Keratinocyte (primary cell): Measurements from ENCODE around the gene SLC35B2. TPM values are rescaled to one million over a fixed set of nuclear protein-coding genes. Genes with fewer than 3 reads are reported as not detected.

Experiments used
- DNase-seq: peaks from one replicate; pipeline ENCODE4 v3.0.0-alpha.2; 2011; ENCODE audit warnings: low read depth, missing footprints, low spot score
- FAIRE-seq: peaks from 2 replicates; lab custom pipeline; 2011; peaks lifted over from hg19 to GRCh38; lab: Jason Lieb, UNC
- H2AFZ ChIP-seq: 2 replicates; pipeline ENCODE4 v1.6.0; 2012; ENCODE audit warnings: low read length, control low read depth, inconsistent platforms; ENCODE audit not compliant: control insufficient read depth
- H3K27ac ChIP-seq: 2 replicates; pipeline ENCODE4 v1.5.1; 2011; ENCODE audit warnings: low read length; ENCODE audit not compliant: control insufficient read depth, insufficient read depth
- H3K27me3 ChIP-seq: 3 replicates; pipeline ENCODE4 v1.6.0; 2011; ENCODE audit warnings: low read length; ENCODE audit not compliant: control insufficient read depth, insufficient read depth; ENCODE audit errors: extremely low read depth
- H3K36me3 ChIP-seq, 2 experiments: 2 replicates in 1 of 2; 3 replicates in 1 of 2; pipeline ENCODE4 v1.5.1; 2011; ENCODE audit warnings: low read length in 2 of 2, mild to moderate bottlenecking in 1 of 2; ENCODE audit not compliant: control insufficient read depth in 2 of 2, insufficient read depth in 2 of 2; ENCODE audit errors: extremely low read depth in 1 of 2
- H3K4me1 ChIP-seq: 3 replicates; pipeline ENCODE4 v1.5.1; 2011; ENCODE audit warnings: low read length; ENCODE audit not compliant: control insufficient read depth, insufficient read depth; ENCODE audit errors: extremely low read depth
- H3K4me2 ChIP-seq: 3 replicates; pipeline ENCODE4 v1.6.0; 2011; ENCODE audit warnings: low read depth, low read length; ENCODE audit not compliant: control insufficient read depth, insufficient read depth; ENCODE audit errors: extremely low read depth
- H3K4me3 ChIP-seq, 3 experiments: fragments of 200-600 bp in 1 of 3; sonication (generic) in 1 of 3; 2 replicates in 2 of 3; 3 replicates in 1 of 3; pipeline ENCODE4 v1.5.1; 2011 to 2016; ENCODE audit warnings: low read length in 3 of 3, mild to moderate bottlenecking in 3 of 3, control low read depth in 2 of 3, inconsistent platforms in 1 of 3, low read depth in 1 of 3, mixed read lengths in 1 of 3, mixed run types in 1 of 3, moderate library complexity in 1 of 3; ENCODE audit not compliant: control insufficient read depth in 2 of 3, insufficient read depth in 2 of 3; ENCODE audit errors: extremely low read depth in 1 of 3
- H3K79me2 ChIP-seq: 2 replicates; pipeline ENCODE4 v1.6.0; 2012; ENCODE audit warnings: low read length; ENCODE audit not compliant: control insufficient read depth, insufficient read depth
- H3K9ac ChIP-seq: 3 replicates; pipeline ENCODE4 v1.6.0; 2011; ENCODE audit warnings: low read length; ENCODE audit not compliant: control insufficient read depth, insufficient read depth; ENCODE audit errors: extremely low read depth
- H3K9me1 ChIP-seq: 3 replicates; pipeline ENCODE4 v1.6.0; 2011; ENCODE audit warnings: low read length; ENCODE audit not compliant: control insufficient read depth, insufficient read depth; ENCODE audit errors: extremely low read depth
- H3K9me3 ChIP-seq: 2 replicates; pipeline ENCODE4 v1.5.1; 2012; ENCODE audit warnings: low read depth, low read length; ENCODE audit not compliant: control insufficient read depth
- H4K20me1 ChIP-seq: 3 replicates; pipeline ENCODE4 v1.6.0; 2011; ENCODE audit warnings: low read length; ENCODE audit not compliant: control insufficient read depth, insufficient read depth; ENCODE audit errors: extremely low read depth
- CTCF ChIP-seq, 3 experiments: IDR thresholded peaks in 1 of 3; conservative IDR thresholded peaks in 1 of 3; optimal IDR thresholded peaks in 1 of 3; 2 replicates in 2 of 3; 3 replicates in 1 of 3; pipeline versions ENCODE3 to v1.5.1; 2011; ENCODE audit warnings: low read length in 3 of 3, mild to moderate bottlenecking in 3 of 3, moderate library complexity in 2 of 3, control low read depth in 1 of 3, inconsistent platforms in 1 of 3; ENCODE audit not compliant: insufficient read depth in 2 of 3; ENCODE audit errors: extremely low read depth in 1 of 3
- EZH2 ChIP-seq: IDR thresholded peaks from one replicate; pipeline ENCODE4 v1.6.1; 2012; ENCODE audit warnings: inconsistent platforms, mild to moderate bottlenecking, low read length, moderate library complexity
- dilution Hi-C: fragments of 300-500 bp; cut with MboI; formaldehyde crosslinking; loops from one replicate; pipeline ENCODE4 v1.7.0; 2020; ENCODE audit warnings: low sequenced_read_pairs; ENCODE audit not compliant: extremely low pct_ligation_motif_present
- polyA plus RNA-seq, 5 experiments: library from polyadenylated mRNA; depleted of rRNA in 3 of 5; stranded (reverse) in 3 of 5; stranded (forward) in 1 of 5; unstranded in 1 of 5; fragments of >200 nt; gene quantifications; 1 replicate in 1 of 5; 2 replicates in 3 of 5; 3 replicates in 1 of 5; pipeline versions ENCODE4 v1.2.1 to v1.2.3, GENCODE V29; 2011 to 2012; ENCODE audit warnings: missing spikeins in 2 of 5, low read depth in 1 of 5, low replicate concordance in 1 of 5

The SLC35B2 gene
- polyA plus RNA-seq, 1 donor (not counting 4 experiments of a cell fraction or from before 2014, with no cell fraction given): 69.9 TPM

- H3K36me3 ChIP-seq: no peaks in the 10 kb centered on the region
- H3K4me3 ChIP-seq: no peak overlapping the region
- no peaks in the 10 kb centered on the region for H3K4me1 ChIP-seq
- H3K9me3 ChIP-seq: no peaks in the 10 kb centered on the region
- no peak overlapping the region for H3K9ac ChIP-seq
- no peak overlapping the region for H2AFZ ChIP-seq
- no peaks in the 10 kb centered on the region for H3K9me1 ChIP-seq
- no peaks in the 10 kb centered on the region for H4K20me1 ChIP-seq
- FAIRE-seq (no peak), DNase-seq (no peak)
- dilution Hi-C loops: no loop called here
- H3K27me3 ChIP-seq: peaks cover 67% of the 10 kb centered on the region
- TF ChIP-seq CTCF (optimal IDR thresholded peaks at IDR 0.05 in 1 of 3, IDR thresholded peaks at IDR 0.05 in 1 of 3, conservative IDR thresholded peaks at IDR 0.05 in 1 of 3; ENCODE audit: extremely low read depth in 1 of 3, insufficient read depth in 2 of 3, low read length in 3 of 3) (no peak), EZH2 (no peak)
- no peaks in the 10 kb centered on the region for H3K79me2 ChIP-seq
- no peak overlapping the region for H3K4me2 ChIP-seq
- no peak overlapping the region for H3K27ac ChIP-seq
Measured at GRCh38 chr6:44275271-44275748, 18.0 kb upstream of the SLC35B2 start.

- FAIRE-seq: no peak
- Histone ChIP-seq H3K9ac (no peak overlapping the region), H2AFZ (no peak overlapping the region), H3K36me3 (no peaks in the 10 kb centered on the region), H3K4me3 (no peak overlapping the region), H3K4me1 (peaks cover 7% of the 10 kb centered on the region), H3K9me3 (no peaks in the 10 kb centered on the region), H3K9me1 (no peaks in the 10 kb centered on the region), H3K27me3 (peaks cover 80% of the 10 kb centered on the region), H3K27ac (no peak overlapping the region), H3K4me2 (no peak overlapping the region), H3K79me2 (no peaks in the 10 kb centered on the region), H4K20me1 (peaks cover under 1% of the 10 kb centered on the region)
- no peak for TF ChIP-seq EZH2
- no peak for TF ChIP-seq CTCF (optimal IDR thresholded peaks at IDR 0.05 in 1 of 3, IDR thresholded peaks at IDR 0.05 in 1 of 3, conservative IDR thresholded peaks at IDR 0.05 in 1 of 3; ENCODE audit: extremely low read depth in 1 of 3, insufficient read depth in 2 of 3, low read length in 3 of 3)
- dilution Hi-C loops: no loop called here
- no peak for DNase-seq
Measured at GRCh38 chr6:44273617-44274016, 16.3 kb upstream of the SLC35B2 start.
